Testis (tissue), 2 donors: ENCODE measurements around the gene ABCC12.

Experiments
- CTCF ChIP-seq, 3 experiments: fragments of 450-650 bp in 2 of 3; fragments of 200-600 bp in 1 of 3; sonication (generic) in 1 of 3; IDR thresholded peaks; one replicate each; pipeline ENCODE4 v1.5.1; 2016 to 2019; ENCODE audit warnings: antibody characterized with exemption in 3 of 3, mild to moderate bottlenecking in 2 of 3, moderate library complexity in 1 of 3
- POLR2A ChIP-seq: fragments of 450-650 bp; IDR thresholded peaks from one replicate; pipeline ENCODE4 v1.6.1; 2017; ENCODE audit warnings: antibody characterized with exemption, mild to moderate bottlenecking, moderate library complexity

- TF ChIP-seq CTCF (IDR thresholded peaks at IDR 0.05) (no peak), POLR2A (no peak)
Measured at GRCh38 chr16:48123104-48123788, 32.5 kb downstream of the ABCC12 start.
